ENCODE results near the gene EIF2A.
"Not testable (repeated sequence)": the region's sequence is repeated elsewhere in the genome, so short reads cannot be mapped to it uniquely, and the experiment has no call there.

The EIF2A gene

GRCh38 chr3:150613709-150614480 is 67.3 kb downstream of the EIF2A start:
- TF ChIP-seq CTCF (IDR thresholded peaks at IDR 0.05; ENCODE audit: borderline replicate concordance, extremely low read depth, low read length, poor library complexity, severe bottlenecking) (no peak), EZH2 (IDR thresholded peaks at IDR 0.05; ENCODE audit: borderline replicate concordance, low read depth, low read length, severe bottlenecking) (no peak)
- Histone ChIP-seq H4K20me1 (ENCODE audit: insufficient read depth, low read length) (peaks cover 42% of the 10 kb centered on the region), H3K27me3 (ENCODE audit: insufficient read depth, low read length, poor library complexity) (no peaks in the 10 kb centered on the region), H3K9me3 (ENCODE audit: insufficient read depth, low read length, severe bottlenecking) (no peaks in the 10 kb centered on the region), H3K4me3 (ENCODE audit: low read depth in 1 of 2, low read length in 2 of 2) (no peak overlapping the region), H3K27ac (ENCODE audit: low read length) (no peak overlapping the region), H3K36me3 (ENCODE audit: insufficient read depth, low read length) (peaks cover 28% of the 10 kb centered on the region), H3K79me2 (ENCODE audit: insufficient read depth, low read length) (peaks cover 82% of the 10 kb centered on the region), H3K4me1 (ENCODE audit: insufficient read depth, low read length) (peaks cover 11% of the 10 kb centered on the region; the same call in 1 of the 2 replicates), H3K4me2 (ENCODE audit: insufficient read depth, low read length) (no peak overlapping the region), H3K9ac (ENCODE audit: low read depth, low read length) (no peak overlapping the region), H2AFZ (ENCODE audit: low read depth, low read length) (no peak overlapping the region)
- DNase-seq (no peak), ATAC-seq (ENCODE audit: insufficient read depth, low read depth) (no peak; the same call in 2 of the 3 replicates)

- ATAC-seq (ENCODE audit: insufficient read depth, low read depth): no peak
- H4K20me1 ChIP-seq (ENCODE audit: insufficient read depth, low read length): peaks cover 22% of the 10 kb centered on the region; the same call in 1 of the 2 replicates
- peaks cover 66% of the 10 kb centered on the region for H3K79me2 ChIP-seq (ENCODE audit: insufficient read depth, low read length)
These were observed 73.6 kb downstream of the EIF2A start for GRCh38 chr3:150620002-150620689.

GRCh38 chr3:150622955-150623354 is 76.4 kb downstream of the EIF2A start:
- peaks cover 50% of the 10 kb centered on the region for H3K79me2 ChIP-seq (ENCODE audit: insufficient read depth, low read length)
- H3K4me2 ChIP-seq (ENCODE audit: insufficient read depth, low read length); ATAC-seq (ENCODE audit: insufficient read depth, low read depth); H3K4me1 ChIP-seq (ENCODE audit: insufficient read depth, low read length); H3K9ac ChIP-seq (ENCODE audit: low read depth, low read length); H2AFZ ChIP-seq (ENCODE audit: low read depth, low read length); H3K9me3 ChIP-seq (ENCODE audit: insufficient read depth, low read length, severe bottlenecking); DNase-seq; H3K27me3 ChIP-seq (ENCODE audit: insufficient read depth, low read length, poor library complexity); H3K4me3 ChIP-seq (ENCODE audit: low read depth in 1 of 2, low read length in 2 of 2); H3K27ac ChIP-seq (ENCODE audit: low read length): not testable (repeated sequence)
- H3K36me3 ChIP-seq (ENCODE audit: insufficient read depth, low read length): peaks cover 32% of the 10 kb centered on the region
- H4K20me1 ChIP-seq (ENCODE audit: insufficient read depth, low read length): peaks cover 18% of the 10 kb centered on the region; the same call in 1 of the 2 replicates

More at GRCh38 chr3:150620002-150620689, 73.6 kb downstream of the EIF2A start:
- H3K9ac ChIP-seq (ENCODE audit: low read depth, low read length): no peak overlapping the region
- no peak overlapping the region for H3K4me3 ChIP-seq (ENCODE audit: low read depth in 1 of 2, low read length in 2 of 2)
- peaks cover 11% of the 10 kb centered on the region; the same call in 1 of the 2 replicates for H3K36me3 ChIP-seq (ENCODE audit: insufficient read depth, low read length)
- H3K4me2 ChIP-seq (ENCODE audit: insufficient read depth, low read length): no peak overlapping the region
- no peaks in the 10 kb centered on the region for H3K27me3 ChIP-seq (ENCODE audit: insufficient read depth, low read length, poor library complexity)
- no peaks in the 10 kb centered on the region for H3K4me1 ChIP-seq (ENCODE audit: insufficient read depth, low read length)
- no peak overlapping the region for H3K27ac ChIP-seq (ENCODE audit: low read length)
- H3K9me3 ChIP-seq (ENCODE audit: insufficient read depth, low read length, severe bottlenecking): no peaks in the 10 kb centered on the region
- H2AFZ ChIP-seq (ENCODE audit: low read depth, low read length): no peak overlapping the region
- no peak for TF ChIP-seq CTCF (IDR thresholded peaks at IDR 0.05; ENCODE audit: borderline replicate concordance, extremely low read depth, low read length, poor library complexity, severe bottlenecking)
- no peak for TF ChIP-seq EZH2 (IDR thresholded peaks at IDR 0.05; ENCODE audit: borderline replicate concordance, low read depth, low read length, severe bottlenecking)
- no peak for DNase-seq

GRCh38 chr3:150623945-150624344 is 77.4 kb downstream of the EIF2A start:
- Histone ChIP-seq H3K4me1 (ENCODE audit: insufficient read depth, low read length) (no peaks in the 10 kb centered on the region), H3K27me3 (ENCODE audit: insufficient read depth, low read length, poor library complexity) (no peaks in the 10 kb centered on the region), H3K4me3 (ENCODE audit: low read depth in 1 of 2, low read length in 2 of 2) (no peak overlapping the region), H3K36me3 (ENCODE audit: insufficient read depth, low read length) (peaks cover 37% of the 10 kb centered on the region), H3K79me2 (ENCODE audit: insufficient read depth, low read length) (peaks cover 40% of the 10 kb centered on the region), H3K9ac (ENCODE audit: low read depth, low read length) (no peak overlapping the region), H3K4me2 (ENCODE audit: insufficient read depth, low read length) (no peak overlapping the region), H2AFZ (ENCODE audit: low read depth, low read length) (no peak overlapping the region), H3K27ac (ENCODE audit: low read length) (no peak overlapping the region), H4K20me1 (ENCODE audit: insufficient read depth, low read length) (peaks cover 11% of the 10 kb centered on the region; the same call in 1 of the 2 replicates), H3K9me3 (ENCODE audit: insufficient read depth, low read length, severe bottlenecking) (no peaks in the 10 kb centered on the region)
- DNase-seq (no peak), ATAC-seq (ENCODE audit: insufficient read depth, low read depth) (no peak)
- TF ChIP-seq EZH2 (IDR thresholded peaks at IDR 0.05; ENCODE audit: borderline replicate concordance, low read depth, low read length, severe bottlenecking): no peak
- no peak for TF ChIP-seq CTCF (IDR thresholded peaks at IDR 0.05; ENCODE audit: borderline replicate concordance, extremely low read depth, low read length, poor library complexity, severe bottlenecking)

All from DND-41 (cell line).